Epithelial cell of proximal tubule (primary cell): Measurements from ENCODE around the gene ENOSF1. TPM values are rescaled to one million over a fixed set of nuclear protein-coding genes. Genes with fewer than 3 reads are reported as not detected.

Source experiments
- DNase-seq: peaks from one replicate; pipeline ENCODE4 v3.0.0-alpha.2; 2011; ENCODE audit warnings: low read depth
- H3K4me3 ChIP-seq: 2 replicates; pipeline ENCODE4 v1.5.1; 2011; ENCODE audit warnings: low read depth, mild to moderate bottlenecking, low read length
- total RNA-seq: library from RNA; depleted of rRNA; stranded (reverse); fragments of >200 nt; gene quantifications from 2 replicates; pipeline ENCODE4 v1.2.3, GENCODE V29; 2015
- TF ChIP-seq, protein P1 (sequence below): conservative IDR thresholded peaks from 2 replicates; pipeline ENCODE4 v1.5.1; 2012; ENCODE audit warnings: low read depth, mild to moderate bottlenecking, low read length

Gene ENOSF1
- total RNA-seq, 1 donor from 2014 or later = 28.0 TPM

DNA sequence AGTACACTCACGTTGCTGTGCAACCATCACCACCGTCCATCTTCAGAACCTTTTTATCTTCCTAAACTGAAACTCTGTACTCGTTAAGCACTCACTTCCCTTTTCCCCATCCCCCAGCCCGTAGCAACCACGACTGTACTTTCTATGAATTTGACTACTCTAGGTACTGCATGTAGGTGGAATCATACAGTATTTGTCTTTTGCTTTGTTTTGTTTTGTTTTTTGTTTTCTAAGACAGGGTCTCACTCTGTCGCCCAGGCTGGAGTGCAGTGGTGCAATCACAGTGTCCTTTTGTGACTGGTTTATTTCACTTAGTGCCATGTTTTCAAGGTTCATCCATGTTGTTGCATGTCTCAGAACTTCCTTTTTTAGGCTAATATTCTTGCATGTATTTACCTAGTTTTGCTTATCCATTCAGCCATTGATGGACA is 62.0 kb downstream of the ENOSF1 start:
- TF ChIP-seq, protein P1, sequence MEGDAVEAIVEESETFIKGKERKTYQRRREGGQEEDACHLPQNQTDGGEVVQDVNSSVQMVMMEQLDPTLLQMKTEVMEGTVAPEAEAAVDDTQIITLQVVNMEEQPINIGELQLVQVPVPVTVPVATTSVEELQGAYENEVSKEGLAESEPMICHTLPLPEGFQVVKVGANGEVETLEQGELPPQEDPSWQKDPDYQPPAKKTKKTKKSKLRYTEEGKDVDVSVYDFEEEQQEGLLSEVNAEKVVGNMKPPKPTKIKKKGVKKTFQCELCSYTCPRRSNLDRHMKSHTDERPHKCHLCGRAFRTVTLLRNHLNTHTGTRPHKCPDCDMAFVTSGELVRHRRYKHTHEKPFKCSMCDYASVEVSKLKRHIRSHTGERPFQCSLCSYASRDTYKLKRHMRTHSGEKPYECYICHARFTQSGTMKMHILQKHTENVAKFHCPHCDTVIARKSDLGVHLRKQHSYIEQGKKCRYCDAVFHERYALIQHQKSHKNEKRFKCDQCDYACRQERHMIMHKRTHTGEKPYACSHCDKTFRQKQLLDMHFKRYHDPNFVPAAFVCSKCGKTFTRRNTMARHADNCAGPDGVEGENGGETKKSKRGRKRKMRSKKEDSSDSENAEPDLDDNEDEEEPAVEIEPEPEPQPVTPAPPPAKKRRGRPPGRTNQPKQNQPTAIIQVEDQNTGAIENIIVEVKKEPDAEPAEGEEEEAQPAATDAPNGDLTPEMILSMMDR = no peak
- H3K4me3 ChIP-seq = no peak overlapping the region
- DNase-seq = no peak

DNA sequence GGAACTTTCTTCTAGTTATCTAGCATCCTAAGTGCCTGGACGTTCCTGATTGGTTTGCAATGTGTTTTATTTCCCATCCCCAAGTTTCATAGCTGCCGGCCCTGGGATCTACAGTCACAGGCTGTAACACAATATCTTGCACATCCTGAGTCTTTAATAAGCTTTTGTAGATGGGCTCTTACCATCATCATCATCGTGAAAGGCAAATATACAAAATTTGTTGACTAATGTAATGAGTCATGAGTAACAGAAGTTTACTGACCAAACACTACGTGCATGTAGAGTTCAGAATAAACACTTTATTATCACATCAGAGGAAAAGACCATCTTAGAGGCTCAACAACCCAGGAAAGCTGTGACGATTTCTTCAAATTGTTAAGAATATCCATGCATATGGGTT is 63.1 kb downstream of the ENOSF1 start:
- no peak overlapping the region for H3K4me3 ChIP-seq
- TF ChIP-seq, protein P1 = no peak
- DNase-seq = no peak

DNA sequence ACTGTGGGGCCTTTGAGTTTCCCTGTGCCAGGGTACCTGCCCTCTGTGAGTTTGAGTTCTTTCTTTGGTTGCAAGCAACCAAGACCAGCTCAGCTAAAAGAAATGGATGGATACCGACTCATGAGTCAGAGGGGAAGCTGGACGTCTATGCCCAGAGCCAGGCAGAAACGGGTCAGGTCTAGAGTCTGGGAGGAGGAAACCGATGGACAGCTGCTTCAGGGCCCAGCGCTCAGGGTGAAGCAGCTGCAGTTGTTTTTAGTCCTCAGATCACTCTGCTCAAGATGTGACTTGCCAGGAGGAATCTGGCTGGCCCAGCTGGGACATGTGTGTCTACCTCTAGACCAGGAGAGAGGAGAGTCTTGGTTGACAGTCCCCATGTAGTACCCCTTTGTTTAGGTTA is 65.1 kb downstream of the ENOSF1 start:
- DNase-seq = no peak
- no peak overlapping the region for H3K4me3 ChIP-seq
- TF ChIP-seq, protein P1 = no peak

DNA sequence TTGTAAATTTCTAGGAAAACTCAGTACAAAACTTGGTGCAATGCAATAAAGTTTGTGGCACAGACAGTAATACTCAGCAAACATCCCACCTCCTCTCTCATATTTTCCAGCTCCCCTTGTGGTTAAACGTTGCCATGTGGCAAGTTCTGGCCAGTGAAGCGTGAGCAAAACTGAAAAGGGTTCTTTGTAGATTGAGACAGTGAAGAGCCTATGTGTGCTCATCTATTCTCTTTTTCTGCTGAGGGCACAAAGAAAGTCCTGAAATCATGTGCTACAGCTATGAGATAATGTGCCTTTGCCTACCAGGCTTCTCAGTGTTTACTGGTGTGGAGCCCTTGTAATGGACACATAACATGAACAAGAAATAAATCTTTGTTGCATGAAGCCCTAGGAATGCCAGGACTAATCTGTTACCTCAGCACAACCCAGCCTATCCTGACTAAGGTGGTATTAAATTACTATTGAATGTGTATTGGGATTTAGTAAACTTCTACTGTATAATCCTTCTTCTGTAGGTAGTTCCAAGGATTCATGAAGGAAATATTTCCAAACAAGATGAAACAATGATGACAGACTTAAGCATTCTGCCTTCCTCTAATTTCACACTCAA is 67.9 kb downstream of the ENOSF1 start:
- TF ChIP-seq, protein P1 = peak; percentile 24
- H3K4me3 ChIP-seq = no peak overlapping the region
- no peak for DNase-seq

DNA sequence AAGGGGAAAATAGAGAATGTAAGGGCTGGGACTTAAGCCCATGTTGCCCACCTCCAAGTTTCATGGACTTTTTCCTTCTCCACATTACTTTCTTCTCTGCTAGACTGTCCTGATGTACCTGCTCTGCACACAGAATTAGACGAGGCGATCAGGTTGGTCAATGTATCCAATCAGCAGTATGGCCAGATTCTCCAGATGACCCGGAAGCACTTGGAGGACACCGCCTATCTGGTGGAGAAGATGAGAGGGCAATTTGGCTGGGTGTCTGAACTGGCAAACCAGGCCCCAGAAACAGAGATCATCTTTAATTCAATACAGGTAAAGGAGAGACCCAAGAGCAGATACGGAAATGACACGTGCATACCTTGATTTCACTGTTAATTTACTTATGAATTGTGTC is 71.2 kb downstream of the ENOSF1 start:
- TF ChIP-seq, protein P1 = no peak

DNA sequence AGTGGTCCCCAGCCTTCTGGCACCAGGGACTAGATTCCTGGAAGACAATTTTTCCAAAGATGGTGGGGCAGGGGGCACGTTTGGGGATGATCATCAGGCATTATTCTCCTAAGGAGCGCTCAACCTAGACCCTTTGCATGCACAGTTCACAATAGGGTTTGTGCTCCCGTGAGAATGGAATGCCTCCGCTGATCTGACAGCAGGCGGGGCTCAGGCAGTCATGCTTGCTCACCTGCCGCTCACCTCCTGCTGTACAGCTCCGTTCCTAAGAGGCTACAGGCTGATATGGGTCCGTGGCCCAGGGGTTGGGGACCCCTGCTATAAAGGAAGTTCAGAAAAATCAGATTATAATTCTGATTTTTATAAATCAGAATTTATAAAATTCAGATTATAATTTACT is 77.3 kb downstream of the ENOSF1 start:
- TF ChIP-seq, protein P1 = no peak
- DNase-seq = no peak
- no peak overlapping the region for H3K4me3 ChIP-seq

More for the DNA sequence above, 71.2 kb downstream of the ENOSF1 start:
- no peak overlapping the region for H3K4me3 ChIP-seq
- no peak for DNase-seq

DNA sequence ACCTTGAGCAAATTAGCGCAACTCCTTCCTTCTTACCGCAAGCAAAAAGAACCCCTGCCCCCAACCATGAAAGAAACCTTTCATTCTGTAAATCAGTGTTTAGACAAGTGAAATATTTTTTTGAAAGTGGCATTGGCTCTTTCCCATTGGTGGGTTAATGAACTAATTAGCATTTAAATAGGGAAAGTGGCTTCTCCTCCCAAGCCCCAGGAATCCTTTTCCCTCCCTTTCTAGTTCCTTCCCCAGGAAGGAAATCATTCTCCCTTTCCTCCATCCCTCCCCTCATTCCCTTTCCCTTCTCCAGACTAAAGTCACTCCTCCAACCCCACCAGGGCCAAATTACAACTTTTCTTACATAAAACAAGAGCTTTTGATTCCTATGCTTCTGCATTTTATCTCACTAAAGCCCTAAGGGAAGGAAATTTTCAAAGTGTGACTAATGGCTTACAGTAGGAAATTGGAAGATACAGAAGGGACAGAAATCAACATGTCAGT is 77.8 kb downstream of the ENOSF1 start:
- TF ChIP-seq, protein P1 = no peak
- H3K4me3 ChIP-seq = no peak overlapping the region
- no peak for DNase-seq
